Measurements from ENCODE around the gene TMEM150A. TPM values are rescaled to one million over a fixed set of nuclear protein-coding genes. Genes with fewer than 3 reads are reported as not detected.

The TMEM150A gene
- total and polyA plus RNA-seq, 2 of the 13 experiments (the other 11 are each of a cell fraction or from before 2014, with no cell fraction given), result 30.1 to 70.4 TPM

DNA sequence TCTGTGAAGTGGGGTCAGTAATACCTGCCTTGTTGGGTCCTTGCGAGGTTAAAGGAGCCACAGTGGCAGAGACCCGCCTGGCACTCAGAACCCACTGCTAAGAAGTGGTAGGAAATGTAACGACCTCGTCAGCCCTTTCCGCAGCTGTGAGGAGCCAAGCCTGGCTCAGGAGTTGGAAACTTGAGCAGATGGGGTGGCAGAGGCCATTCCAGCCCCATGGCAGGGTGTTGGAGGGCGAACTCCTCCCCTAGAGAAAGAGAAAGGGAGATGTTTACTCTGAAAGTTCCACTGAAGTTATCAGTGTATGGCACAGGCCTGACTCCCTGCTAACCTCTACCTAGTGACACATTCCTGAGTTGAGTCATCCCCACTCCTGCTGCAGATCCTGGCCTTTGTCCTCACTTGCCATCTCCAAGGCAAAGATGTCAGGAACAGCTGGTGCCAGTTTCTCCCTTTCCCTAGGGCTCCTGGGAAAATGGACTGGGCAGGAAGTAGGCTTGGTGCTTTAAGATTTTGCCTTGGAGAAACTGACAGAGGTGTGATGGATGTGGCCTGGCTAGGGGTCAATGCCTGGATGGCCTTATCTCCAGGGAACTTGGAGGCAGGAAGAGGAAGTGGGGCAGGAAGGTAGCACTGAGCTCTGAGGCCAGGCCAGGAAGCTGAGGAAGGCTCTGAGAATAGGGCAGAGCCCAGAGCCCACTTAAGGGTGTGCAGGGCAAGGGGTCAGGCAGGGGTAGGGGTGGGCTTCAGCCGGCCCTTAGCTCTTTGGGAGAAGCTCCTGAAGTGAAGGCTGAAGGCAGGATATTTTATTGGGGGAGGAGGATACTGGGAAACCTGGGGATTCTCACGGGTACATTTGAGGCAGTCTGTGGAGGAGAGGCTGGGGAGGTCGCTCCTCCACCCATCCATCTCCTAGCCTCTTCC is 17.4 kb downstream of the TMEM150A start (continued):
- TF ChIP-seq HNRNPK (IDR thresholded peaks at IDR 0.05; ENCODE audit: low read depth, low read length, poor library complexity, severe bottlenecking) (peak; percentile 83), PHF5A (CRISPR knock-in tag; IDR thresholded peaks at IDR 0.05; ENCODE audit: low read depth, unreplicated experiment) (no peak), GTF2F1 (IDR thresholded peaks at IDR 0.05; ENCODE audit: low read length) (no peak), CREB1 (IDR thresholded peaks at IDR 0.05) (peak; percentile 40; the same call in 1 of the 2 replicates), CREB1 (CRISPR knock-in tag; IDR thresholded peaks at IDR 0.05) (peak; percentile 70), TMF1 (CRISPR knock-in tag; IDR thresholded peaks at IDR 0.05; ENCODE audit: low read depth) (no peak), MTA1 (CRISPR knock-in tag; IDR thresholded peaks at IDR 0.05; ENCODE audit: borderline replicate concordance) (peak; percentile 34), ZNF335 (CRISPR knock-in tag; IDR thresholded peaks at IDR 0.05) (no peak; the same call in 1 of the 2 replicates), MBNL3 (CRISPR knock-in tag; conservative IDR thresholded peaks at IDR 0.05) (no peak; the same call in 1 of the 2 replicates), GFI1 (CRISPR knock-in tag; IDR thresholded peaks at IDR 0.05; ENCODE audit: borderline replicate concordance) (0 out of 2 replicates have a peak, but pooled peaks have one; percentile 83), MEIS1 (CRISPR knock-in tag; IDR thresholded peaks at IDR 0.05; ENCODE audit: borderline replicate concordance) (0 out of 2 replicates have a peak, but pooled peaks have one; percentile 20), HMGA1 (CRISPR knock-in tag; conservative IDR thresholded peaks at IDR 0.05) (no peak), ZNF24 (IDR thresholded peaks at IDR 0.05) (no peak), ZFP41 (CRISPR knock-in tag; IDR thresholded peaks at IDR 0.05; ENCODE audit: borderline replicate concordance) (no peak), TOPORS (CRISPR knock-in tag; IDR thresholded peaks at IDR 0.05) (no peak; the same call in 1 of the 2 replicates), GTF3A (CRISPR knock-in tag; conservative IDR thresholded peaks at IDR 0.05) (peak; percentile 80; the same call in 1 of the 2 replicates), CHD4 (IDR thresholded peaks at IDR 0.05; ENCODE audit: borderline replicate concordance, low read length) (peak; percentile 24; the same call in 1 of the 2 replicates), KDM3A (CRISPR knock-in tag; IDR thresholded peaks at IDR 0.05; ENCODE audit: low read depth) (peak; percentile 15; the same call in 1 of the 2 replicates), HIVEP1 (CRISPR knock-in tag; IDR thresholded peaks at IDR 0.05) (no peak; the same call in 1 of the 2 replicates), ZNF781 (CRISPR knock-in tag; IDR thresholded peaks at IDR 0.05; ENCODE audit: borderline replicate concordance, not compliant biosample characterization) (peak; percentile 95), SRF (IDR thresholded peaks at IDR 0.05; ENCODE audit: low read depth, low read length) (no peak; the same call in 1 of the 2 replicates), ZNF713 (CRISPR knock-in tag; IDR thresholded peaks at IDR 0.05) (0 out of 2 replicates have a peak, but pooled peaks have one; percentile 5), SMAD1 (CRISPR knock-in tag; IDR thresholded peaks at IDR 0.05; ENCODE audit: borderline replicate concordance, low read depth) (no peak), ZNF710 (CRISPR knock-in tag; IDR thresholded peaks at IDR 0.05; ENCODE audit: borderline replicate concordance) (peak; percentile 75), ZNF7 (CRISPR knock-in tag; IDR thresholded peaks at IDR 0.05) (no peak; the same call in 1 of the 2 replicates), ZNF124 (CRISPR knock-in tag; IDR thresholded peaks at IDR 0.05) (peak; percentile 76; the same call in 1 of the 2 replicates), ZSCAN21 (CRISPR knock-in tag; IDR thresholded peaks at IDR 0.05; ENCODE audit: borderline replicate concordance) (no peak; the same call in 1 of the 2 replicates), ZKSCAN1 (IDR thresholded peaks at IDR 0.05; ENCODE audit: low read length) (0 out of 2 replicates have a peak, but pooled peaks have one; percentile 13)
- TF ChIP-seq, protein P1, sequence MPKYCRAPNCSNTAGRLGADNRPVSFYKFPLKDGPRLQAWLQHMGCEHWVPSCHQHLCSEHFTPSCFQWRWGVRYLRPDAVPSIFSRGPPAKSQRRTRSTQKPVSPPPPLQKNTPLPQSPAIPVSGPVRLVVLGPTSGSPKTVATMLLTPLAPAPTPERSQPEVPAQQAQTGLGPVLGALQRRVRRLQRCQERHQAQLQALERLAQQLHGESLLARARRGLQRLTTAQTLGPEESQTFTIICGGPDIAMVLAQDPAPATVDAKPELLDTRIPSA (CRISPR knock-in tag; IDR thresholded peaks at IDR 0.05; ENCODE audit: borderline replicate concordance), result no peak
